ENCODE data around the gene PRPF38A.

The PRPF38A gene

GRCh38 chr1:52436817-52437216 lies 32.4 kb downstream of the PRPF38A start:
- no peak for DNase-seq
- Histone ChIP-seq H3K9me3 (ENCODE audit: control insufficient read depth, low read length) (no peaks in the 10 kb centered on the region), H3K27me3 (ENCODE audit: control insufficient read depth in 1 of 2, insufficient read depth in 1 of 2, low read length in 2 of 2) (no peaks in the 10 kb centered on the region), H3K4me1 (ENCODE audit: control insufficient read depth, insufficient read depth, low read depth, low read length) (no peaks in the 10 kb centered on the region), H3K23ac (ENCODE audit: low read length in 2 of 2) (no peak overlapping the region), H3K18ac (ENCODE audit: low read depth in 1 of 2, low read length in 2 of 2) (no peak overlapping the region), H3K4me3 (ENCODE audit: insufficient read depth in 1 of 2, low read depth in 1 of 2, low read length in 2 of 2) (no peak overlapping the region), H3K36me3 (ENCODE audit: control insufficient read depth in 1 of 2, insufficient read depth in 2 of 2, low read depth in 1 of 2, low read length in 2 of 2) (peaks cover 18 to 81% of the 10 kb centered on the region in 2 experiments), H2BK5ac (ENCODE audit: low read depth, low read length, poor library complexity, severe bottlenecking) (no peak overlapping the region), H2BK15ac (ENCODE audit: low read depth, poor library complexity, severe bottlenecking) (no peak overlapping the region), H4K8ac (ENCODE audit: low read length) (no peak overlapping the region), H3K14ac (ENCODE audit: low read length in 2 of 2) (no peak overlapping the region), H2AK5ac (ENCODE audit: low read length, severe bottlenecking) (no peak overlapping the region), H3K9ac (ENCODE audit: low read length) (no peak overlapping the region), H3K4me2 (ENCODE audit: low read length, poor library complexity, severe bottlenecking) (no peak overlapping the region), H3K4ac (ENCODE audit: low read depth in 1 of 2, low read length in 2 of 2) (no peak overlapping the region), H2BK120ac (ENCODE audit: low read depth, low read length) (no peak overlapping the region), H3K79me1 (replicated peaks; ENCODE audit: low read length, poor library complexity, severe bottlenecking) (no peaks in the 10 kb centered on the region), H2AFZ (ENCODE audit: low read depth, low read length) (no peak overlapping the region), H4K91ac (ENCODE audit: low read length) (no peak overlapping the region), H2BK12ac (ENCODE audit: low read length in 2 of 2) (no peak overlapping the region), H3K27ac (ENCODE audit: low read length, poor library complexity, severe bottlenecking) (no peak overlapping the region)
- 94% methylated on average over 4 of the region's 7 CpGs for WGBS

GRCh38 chr1:52439976-52440375 lies 35.6 kb downstream of the PRPF38A start:
- Histone ChIP-seq H3K23ac (ENCODE audit: low read length in 2 of 2) (no peak overlapping the region), H2AFZ (ENCODE audit: low read depth, low read length) (no peak overlapping the region), H3K14ac (ENCODE audit: low read length in 2 of 2) (no peak overlapping the region), H2AK5ac (ENCODE audit: low read length, severe bottlenecking) (no peak overlapping the region), H4K8ac (ENCODE audit: low read length) (no peak overlapping the region), H3K4me3 (ENCODE audit: insufficient read depth in 1 of 2, low read depth in 1 of 2, low read length in 2 of 2) (no peak overlapping the region), H3K27ac (ENCODE audit: low read length, poor library complexity, severe bottlenecking) (no peak overlapping the region), H3K27me3 (ENCODE audit: control insufficient read depth in 1 of 2, insufficient read depth in 1 of 2, low read length in 2 of 2) (no peaks in the 10 kb centered on the region), H3K4ac (ENCODE audit: low read depth in 1 of 2, low read length in 2 of 2) (no peak overlapping the region), H3K4me2 (ENCODE audit: low read length, poor library complexity, severe bottlenecking) (no peak overlapping the region), H3K79me1 (replicated peaks; ENCODE audit: low read length, poor library complexity, severe bottlenecking) (no peaks in the 10 kb centered on the region), H3K36me3 (ENCODE audit: control insufficient read depth in 1 of 2, insufficient read depth in 2 of 2, low read depth in 1 of 2, low read length in 2 of 2) (peaks cover 15 to 73% of the 10 kb centered on the region in 2 experiments), H2BK15ac (ENCODE audit: low read depth, poor library complexity, severe bottlenecking) (no peak overlapping the region), H2BK120ac (ENCODE audit: low read depth, low read length) (no peak overlapping the region), H3K9me3 (ENCODE audit: control insufficient read depth, low read length) (no peaks in the 10 kb centered on the region), H2BK5ac (ENCODE audit: low read depth, low read length, poor library complexity, severe bottlenecking) (no peak overlapping the region), H3K18ac (ENCODE audit: low read depth in 1 of 2, low read length in 2 of 2) (no peak overlapping the region), H4K91ac (ENCODE audit: low read length) (no peak overlapping the region), H3K4me1 (ENCODE audit: control insufficient read depth, insufficient read depth, low read depth, low read length) (no peaks in the 10 kb centered on the region), H2BK12ac (ENCODE audit: low read length in 2 of 2) (no peak overlapping the region), H3K9ac (ENCODE audit: low read length) (no peak overlapping the region)
- no peak for DNase-seq
- WGBS, result 88% methylated on average over 1 of the region's 4 CpGs

DNA sequence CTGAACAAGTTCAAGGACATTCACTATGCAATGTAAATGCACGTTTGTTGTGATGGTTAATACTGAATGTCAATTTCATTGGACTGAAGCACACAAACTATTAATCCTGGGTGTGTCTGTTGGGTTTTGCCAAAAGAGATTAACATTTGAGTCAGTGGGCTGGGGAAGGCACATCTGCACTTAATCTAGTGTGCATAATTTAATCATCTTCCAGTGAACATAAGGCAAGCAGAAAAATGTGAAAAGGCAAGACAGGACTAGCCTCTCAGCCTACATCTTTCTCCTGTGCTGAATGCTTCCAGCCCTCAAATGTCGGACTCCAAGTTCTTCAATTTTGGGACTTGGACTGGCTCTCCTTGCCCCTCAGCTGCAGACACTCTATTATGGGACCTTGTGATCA lies 40.1 kb downstream of the PRPF38A start:
- Histone ChIP-seq H3K36me3 (ENCODE audit: control insufficient read depth in 1 of 2, insufficient read depth in 2 of 2, low read depth in 1 of 2, low read length in 2 of 2) (peaks cover 14 to 59% of the 10 kb centered on the region in 2 experiments), H2BK15ac (ENCODE audit: low read depth, poor library complexity, severe bottlenecking) (no peak overlapping the region), H3K4me1 (ENCODE audit: control insufficient read depth, insufficient read depth, low read depth, low read length) (no peaks in the 10 kb centered on the region), H3K23ac (ENCODE audit: low read length in 2 of 2) (no peak overlapping the region), H2BK12ac (ENCODE audit: low read length in 2 of 2) (no peak overlapping the region), H3K9me3 (ENCODE audit: control insufficient read depth, low read length) (no peaks in the 10 kb centered on the region), H2BK120ac (ENCODE audit: low read depth, low read length) (no peak overlapping the region), H3K14ac (ENCODE audit: low read length in 2 of 2) (no peak overlapping the region), H2BK5ac (ENCODE audit: low read depth, low read length, poor library complexity, severe bottlenecking) (no peak overlapping the region), H3K27ac (ENCODE audit: low read length, poor library complexity, severe bottlenecking) (no peak overlapping the region), H3K4me2 (ENCODE audit: low read length, poor library complexity, severe bottlenecking) (no peak overlapping the region), H2AK5ac (ENCODE audit: low read length, severe bottlenecking) (no peak overlapping the region), H3K9ac (ENCODE audit: low read length) (no peak overlapping the region), H3K4me3 (ENCODE audit: insufficient read depth in 1 of 2, low read depth in 1 of 2, low read length in 2 of 2) (no peak overlapping the region), H3K79me1 (replicated peaks; ENCODE audit: low read length, poor library complexity, severe bottlenecking) (peaks cover 4% of the 10 kb centered on the region), H4K8ac (ENCODE audit: low read length) (no peak overlapping the region), H3K18ac (ENCODE audit: low read depth in 1 of 2, low read length in 2 of 2) (no peak overlapping the region), H3K4ac (ENCODE audit: low read depth in 1 of 2, low read length in 2 of 2) (no peak overlapping the region), H4K91ac (ENCODE audit: low read length) (no peak overlapping the region), H3K27me3 (ENCODE audit: control insufficient read depth in 1 of 2, insufficient read depth in 1 of 2, low read length in 2 of 2) (no peaks in the 10 kb centered on the region), H2AFZ (ENCODE audit: low read depth, low read length) (no peak overlapping the region)
- 100% methylated on average over 1 of the region's 2 CpGs for WGBS
- no peak for DNase-seq

GRCh38 chr1:52454127-52454526 lies 49.7 kb downstream of the PRPF38A start:
- no peak overlapping the region for H3K18ac ChIP-seq (ENCODE audit: low read depth in 1 of 2, low read length in 2 of 2)
- no peak overlapping the region for H2AFZ ChIP-seq (ENCODE audit: low read depth, low read length)
- H3K23ac ChIP-seq (ENCODE audit: low read length in 2 of 2), result no peak overlapping the region
- H3K4me1 ChIP-seq (ENCODE audit: control insufficient read depth, insufficient read depth, low read depth, low read length), result no peaks in the 10 kb centered on the region
- peaks cover 9% of the 10 kb centered on the region for H3K79me1 ChIP-seq (replicated peaks; ENCODE audit: low read length, poor library complexity, severe bottlenecking)
- H4K91ac ChIP-seq (ENCODE audit: low read length), result no peak overlapping the region
- H2AK5ac ChIP-seq (ENCODE audit: low read length, severe bottlenecking), result no peak overlapping the region
- no peak overlapping the region for H3K27ac ChIP-seq (ENCODE audit: low read length, poor library complexity, severe bottlenecking)
- no peak overlapping the region for H2BK12ac ChIP-seq (ENCODE audit: low read length in 2 of 2)
- no peak overlapping the region for H3K14ac ChIP-seq (ENCODE audit: low read length in 2 of 2)
- H4K8ac ChIP-seq (ENCODE audit: low read length), result no peak overlapping the region
- H3K9me3 ChIP-seq (ENCODE audit: control insufficient read depth, low read length), result no peaks in the 10 kb centered on the region
- no peak overlapping the region for H3K4me2 ChIP-seq (ENCODE audit: low read length, poor library complexity, severe bottlenecking)
- no peak overlapping the region for H3K9ac ChIP-seq (ENCODE audit: low read length)
- no peak overlapping the region for H2BK120ac ChIP-seq (ENCODE audit: low read depth, low read length)
- no peak overlapping the region for H3K4me3 ChIP-seq (ENCODE audit: insufficient read depth in 1 of 2, low read depth in 1 of 2, low read length in 2 of 2)
- no CpG with 5 or more reads among the region's 1 CpG for WGBS
- DNase-seq, result no peak
- no peak overlapping the region for H2BK15ac ChIP-seq (ENCODE audit: low read depth, poor library complexity, severe bottlenecking)
- H2BK5ac ChIP-seq (ENCODE audit: low read depth, low read length, poor library complexity, severe bottlenecking), result no peak overlapping the region
- H3K36me3 ChIP-seq (ENCODE audit: control insufficient read depth in 1 of 2, insufficient read depth in 2 of 2, low read depth in 1 of 2, low read length in 2 of 2), result peaks cover 9 to 38% of the 10 kb centered on the region in 2 experiments
- H3K27me3 ChIP-seq (ENCODE audit: control insufficient read depth in 1 of 2, insufficient read depth in 1 of 2, low read length in 2 of 2), result no peaks in the 10 kb centered on the region
- no peak overlapping the region for H3K4ac ChIP-seq (ENCODE audit: low read depth in 1 of 2, low read length in 2 of 2)

All from mesenchymal stem cell (in vitro differentiated cells and primary cell).